ENCODE measurements around the gene IPP.
A peak's percentile ranks its signal among the peaks of the same experiment; 100 is the strongest.
"Not testable (repeated sequence)": the region's sequence is repeated elsewhere in the genome, so short reads cannot be mapped to it uniquely, and the experiment has no call there.

The IPP gene

GRCh38 chr1:45693811-45694210 is 56.6 kb downstream of the IPP start:
- H3K9ac ChIP-seq (ENCODE audit: low read length); H3K4me3 ChIP-seq (ENCODE audit: low read length); H3K27ac ChIP-seq (ENCODE audit: low read length); H3K4me1 ChIP-seq (ENCODE audit: control insufficient read depth, low read depth, low read length); H3K27me3 ChIP-seq (ENCODE audit: control insufficient read depth, insufficient read depth, low read length); H3K9me3 ChIP-seq (ENCODE audit: control insufficient read depth, low read depth, low read length): not testable (repeated sequence)
- peaks cover 41% of the 10 kb centered on the region for H3K36me3 ChIP-seq (ENCODE audit: control insufficient read depth, low read depth, low read length)

- H3K4me3 ChIP-seq (ENCODE audit: low read length), result peak within 1 kb of the TSS; percentile 96
- peak within 1 kb of the TSS; percentile 79 for H3K27ac ChIP-seq (ENCODE audit: low read length)
- peaks cover 14% of the 10 kb centered on the region for H3K36me3 ChIP-seq (ENCODE audit: control insufficient read depth, low read depth, low read length)
These were observed 62.4 kb downstream of the IPP start, which contains the start of gene TMEM69 for GRCh38 chr1:45687754-45688740. TSS of gene TMEM69 (plus strand) at chr1:45688181. CDS start at chr1:45691069, 2,888 bp downstream.

GRCh38 chr1:45687014-45687753 is 63.3 kb downstream of the IPP start:
- Histone ChIP-seq H3K4me1 (ENCODE audit: control insufficient read depth, low read depth, low read length) (peaks cover 19% of the 10 kb centered on the region), H3K9me3 (ENCODE audit: control insufficient read depth, low read depth, low read length) (no peaks in the 10 kb centered on the region), H3K27me3 (ENCODE audit: control insufficient read depth, insufficient read depth, low read length) (no peaks in the 10 kb centered on the region), H3K36me3 (ENCODE audit: control insufficient read depth, low read depth, low read length) (peaks cover 6% of the 10 kb centered on the region), H3K4me3 (ENCODE audit: low read length) (peak overlapping the region; percentile 96), H3K27ac (ENCODE audit: low read length) (peak overlapping the region; percentile 86), H3K9ac (ENCODE audit: low read length) (peak overlapping the region; percentile 99)

More at GRCh38 chr1:45687754-45688740, 62.4 kb downstream of the IPP start, which contains the start of gene TMEM69:
- no peaks in the 10 kb centered on the region for H3K9me3 ChIP-seq (ENCODE audit: control insufficient read depth, low read depth, low read length)
- peak within 1 kb of the TSS; percentile 99 for H3K9ac ChIP-seq (ENCODE audit: low read length)
- H3K4me1 ChIP-seq (ENCODE audit: control insufficient read depth, low read depth, low read length), result peaks cover 16% of the 10 kb centered on the region
- H3K27me3 ChIP-seq (ENCODE audit: control insufficient read depth, insufficient read depth, low read length), result no peaks in the 10 kb centered on the region

- Histone ChIP-seq H3K27ac (ENCODE audit: low read length) (peak within 1 kb of the TSS; percentile 90), H3K27me3 (ENCODE audit: control insufficient read depth, insufficient read depth, low read length) (no peaks in the 10 kb centered on the region), H3K4me1 (ENCODE audit: control insufficient read depth, low read depth, low read length) (peaks cover 26% of the 10 kb centered on the region), H3K4me3 (ENCODE audit: low read length) (peak within 1 kb of the TSS; percentile 96), H3K9ac (ENCODE audit: low read length) (peak within 1 kb of the TSS; percentile 99), H3K9me3 (ENCODE audit: control insufficient read depth, low read depth, low read length) (no peaks in the 10 kb centered on the region), H3K36me3 (ENCODE audit: control insufficient read depth, low read depth, low read length) (peaks cover 3% of the 10 kb centered on the region)
These were observed 64.0 kb downstream of the IPP start, which contains the start of gene GPBP1L1 for GRCh38 chr1:45686288-45687013. TSS of gene GPBP1L1 (minus strand) at chr1:45686533. CDS start at chr1:45659087, 27,446 bp downstream.

GRCh38 chr1:45686015-45686287 is 64.5 kb downstream of the IPP start:
- Histone ChIP-seq H3K9me3 (ENCODE audit: control insufficient read depth, low read depth, low read length) (no peaks in the 10 kb centered on the region), H3K4me3 (ENCODE audit: low read length) (peak overlapping the region; percentile 96), H3K4me1 (ENCODE audit: control insufficient read depth, low read depth, low read length) (peaks cover 31% of the 10 kb centered on the region), H3K36me3 (ENCODE audit: control insufficient read depth, low read depth, low read length) (no peaks in the 10 kb centered on the region), H3K27ac (ENCODE audit: low read length) (peak overlapping the region; percentile 90), H3K27me3 (ENCODE audit: control insufficient read depth, insufficient read depth, low read length) (no peaks in the 10 kb centered on the region), H3K9ac (ENCODE audit: low read length) (peak overlapping the region; percentile 99)

GRCh38 chr1:45685308-45686014 is 65.0 kb downstream of the IPP start:
- Histone ChIP-seq H3K9me3 (ENCODE audit: control insufficient read depth, low read depth, low read length) (no peaks in the 10 kb centered on the region), H3K36me3 (ENCODE audit: control insufficient read depth, low read depth, low read length) (no peaks in the 10 kb centered on the region), H3K4me3 (ENCODE audit: low read length) (peak overlapping the region; percentile 96), H3K27ac (ENCODE audit: low read length) (peak overlapping the region; percentile 90), H3K27me3 (ENCODE audit: control insufficient read depth, insufficient read depth, low read length) (no peaks in the 10 kb centered on the region), H3K9ac (ENCODE audit: low read length) (peak overlapping the region; percentile 99), H3K4me1 (ENCODE audit: control insufficient read depth, low read depth, low read length) (peaks cover 36% of the 10 kb centered on the region)

- no peak overlapping the region for H3K27ac ChIP-seq (ENCODE audit: low read length)
- peak overlapping the region; percentile 96 for H3K4me3 ChIP-seq (ENCODE audit: low read length)
- H3K9me3 ChIP-seq (ENCODE audit: control insufficient read depth, low read depth, low read length), result no peaks in the 10 kb centered on the region
- H3K36me3 ChIP-seq (ENCODE audit: control insufficient read depth, low read depth, low read length), result no peaks in the 10 kb centered on the region
- H3K9ac ChIP-seq (ENCODE audit: low read length), result peak overlapping the region; percentile 99
- H3K4me1 ChIP-seq (ENCODE audit: control insufficient read depth, low read depth, low read length), result peaks cover 38% of the 10 kb centered on the region
- H3K27me3 ChIP-seq (ENCODE audit: control insufficient read depth, insufficient read depth, low read length), result no peaks in the 10 kb centered on the region
These were observed 66.1 kb downstream of the IPP start for GRCh38 chr1:45684402-45684801.

- Histone ChIP-seq H3K36me3 (ENCODE audit: control insufficient read depth, low read depth, low read length) (no peaks in the 10 kb centered on the region), H3K27me3 (ENCODE audit: control insufficient read depth, insufficient read depth, low read length) (no peaks in the 10 kb centered on the region), H3K9me3 (ENCODE audit: control insufficient read depth, low read depth, low read length) (no peaks in the 10 kb centered on the region), H3K4me1 (ENCODE audit: control insufficient read depth, low read depth, low read length) (peaks cover 51% of the 10 kb centered on the region), H3K9ac (ENCODE audit: low read length) (no peak overlapping the region), H3K4me3 (ENCODE audit: low read length) (no peak overlapping the region), H3K27ac (ENCODE audit: low read length) (no peak overlapping the region)
These were observed 67.5 kb downstream of the IPP start for GRCh38 chr1:45682942-45683341.

GRCh38 chr1:45679123-45679522 is 71.3 kb downstream of the IPP start:
- Histone ChIP-seq H3K36me3 (ENCODE audit: control insufficient read depth, low read depth, low read length) (no peaks in the 10 kb centered on the region), H3K4me3 (ENCODE audit: low read length) (peak overlapping the region; percentile 14), H3K9ac (ENCODE audit: low read length) (no peak overlapping the region), H3K27me3 (ENCODE audit: control insufficient read depth, insufficient read depth, low read length) (no peaks in the 10 kb centered on the region), H3K9me3 (ENCODE audit: control insufficient read depth, low read depth, low read length) (no peaks in the 10 kb centered on the region), H3K27ac (ENCODE audit: low read length) (no peak overlapping the region), H3K4me1 (ENCODE audit: control insufficient read depth, low read depth, low read length) (peaks cover 40% of the 10 kb centered on the region)

GRCh38 chr1:45678489-45678888 is 72.0 kb downstream of the IPP start:
- Histone ChIP-seq H3K27me3 (ENCODE audit: control insufficient read depth, insufficient read depth, low read length) (no peaks in the 10 kb centered on the region), H3K4me1 (ENCODE audit: control insufficient read depth, low read depth, low read length) (peaks cover 39% of the 10 kb centered on the region), H3K9me3 (ENCODE audit: control insufficient read depth, low read depth, low read length) (no peaks in the 10 kb centered on the region), H3K36me3 (ENCODE audit: control insufficient read depth, low read depth, low read length) (no peaks in the 10 kb centered on the region), H3K9ac (ENCODE audit: low read length) (no peak overlapping the region), H3K4me3 (ENCODE audit: low read length) (no peak overlapping the region), H3K27ac (ENCODE audit: low read length) (no peak overlapping the region)

Data from iPS-18a (cell line).